HepG2 (cell line): ENCODE data around the gene MT1M. TPM values are rescaled to one million over a fixed set of nuclear protein-coding genes. Genes with fewer than 3 reads are reported as not detected.

ENCODE experiments used
- ARHGAP35 ChIP-seq: sonication (generic); formaldehyde crosslinking; IDR thresholded peaks from 2 replicates; pipeline ENCODE4 v1.9.0; 2022; ENCODE audit warnings: mild to moderate bottlenecking, inconsistent platforms, moderate library complexity, missing genetic modification reagents, borderline replicate concordance
- ASH2L ChIP-seq: fragments of 300-600, 200-600 bp; sonication (generic); IDR thresholded peaks from 2 replicates; pipeline ENCODE4 v1.7.0; 2017; ENCODE audit warnings: low read depth, mild to moderate bottlenecking, moderate library complexity, mixed read lengths, low read length; ENCODE audit not compliant: insufficient read length
- CREM ChIP-seq, 2 experiments: sonication (generic) in 1 of 2; formaldehyde crosslinking in 1 of 2; IDR thresholded peaks; 2 replicates each; pipeline versions ENCODE4 v1.4.0 to v1.6.1; 2016 to 2020; ENCODE audit warnings: antibody characterized with exemption in 1 of 2, mild to moderate bottlenecking in 1 of 2, missing genetic modification reagents in 1 of 2
- HNRNPLL ChIP-seq: fragments of 200-400 bp; formaldehyde crosslinking; IDR thresholded peaks from 2 replicates; pipeline ENCODE4 v1.6.1; 2017; ENCODE audit warnings: mild to moderate bottlenecking, low read depth, low read length; ENCODE audit not compliant: poor library complexity, severe bottlenecking
- MLXIP ChIP-seq: sonication (generic); formaldehyde crosslinking; IDR thresholded peaks from 2 replicates; pipeline ENCODE4 v1.9.0; 2021; ENCODE audit warnings: missing genetic modification reagents, borderline replicate concordance
- TRIM24 ChIP-seq: sonication (generic); formaldehyde crosslinking; IDR thresholded peaks from 2 replicates; pipeline ENCODE4 v1.8.0; 2022; ENCODE audit warnings: mild to moderate bottlenecking, missing genetic modification reagents
- ZBTB2 ChIP-seq: sonication (generic); formaldehyde crosslinking; IDR thresholded peaks from 2 replicates; pipeline ENCODE4 v1.8.0; 2022; ENCODE audit warnings: low read depth, missing genetic modification reagents
- ZBTB38 ChIP-seq: sonication (generic); formaldehyde crosslinking; IDR thresholded peaks from 2 replicates; pipeline ENCODE4 v1.5.1; 2020; ENCODE audit warnings: mild to moderate bottlenecking, missing genetic modification reagents
- ZNF18 ChIP-seq: sonication (generic); formaldehyde crosslinking; IDR thresholded peaks from 2 replicates; pipeline ENCODE4 v1.8.0; 2022; ENCODE audit warnings: mild to moderate bottlenecking, missing genetic modification reagents; ENCODE audit not compliant: insufficient replicate concordance
- ZNF280B ChIP-seq: sonication (generic); formaldehyde crosslinking; IDR thresholded peaks from 2 replicates; pipeline ENCODE4 v1.5.0; 2020; ENCODE audit warnings: missing genetic modification reagents, mild to moderate bottlenecking, borderline replicate concordance
- ZNF337 ChIP-seq: sonication (generic); formaldehyde crosslinking; IDR thresholded peaks from 2 replicates; pipeline ENCODE4 v1.5.1; 2020; ENCODE audit warnings: missing genetic modification reagents, low read depth, mild to moderate bottlenecking, borderline replicate concordance
- ZNF749 ChIP-seq: sonication (generic); formaldehyde crosslinking; IDR thresholded peaks from 2 replicates; pipeline ENCODE4 v1.8.0; 2022; ENCODE audit warnings: mild to moderate bottlenecking, missing genetic modification reagents, moderate library complexity, borderline replicate concordance
- ZNF768 ChIP-seq: sonication (generic); formaldehyde crosslinking; IDR thresholded peaks from 2 replicates; pipeline ENCODE4 v1.4.0; 2020; ENCODE audit warnings: missing genetic modification reagents
- ZNF772 ChIP-seq: sonication (generic); formaldehyde crosslinking; IDR thresholded peaks from 2 replicates; pipeline ENCODE4 v1.5.0; 2020; ENCODE audit warnings: mild to moderate bottlenecking, missing genetic modification reagents
- ZNF792 ChIP-seq: IDR thresholded peaks from 2 replicates; pipeline ENCODE4 v1.6.1; 2016
- ZNF800 ChIP-seq: sonication (generic); formaldehyde crosslinking; IDR thresholded peaks from 2 replicates; pipeline ENCODE4 v1.4.0; 2020; ENCODE audit warnings: missing genetic modification reagents
- ZNF891 ChIP-seq: sonication (generic); formaldehyde crosslinking; IDR thresholded peaks from 2 replicates; pipeline ENCODE4 v1.5.0; 2020; ENCODE audit warnings: mild to moderate bottlenecking, missing genetic modification reagents
- ZSCAN30 ChIP-seq: sonication (generic); formaldehyde crosslinking; IDR thresholded peaks from 2 replicates; pipeline ENCODE4 v1.5.0; 2020; ENCODE audit warnings: mild to moderate bottlenecking, missing genetic modification reagents
- polyA plus RNA-seq, 8 experiments: library from polyadenylated mRNA; depleted of rRNA in 3 of 8; stranded (reverse) in 7 of 8; unstranded in 1 of 8; fragments of >200 nt; fragmentation: Illumina TruSeq in 4 of 8; extraction: Trizol in 4 of 8; gene quantifications; 2 replicates each; pipeline versions ENCODE4 v1.2.1 to v1.2.3, GENCODE V29; 2011 to 2016; ENCODE audit warnings: low read depth in 4 of 8, missing spikeins in 1 of 8, mixed read lengths in 1 of 8; ENCODE audit not compliant: insufficient read depth in 1 of 8
- total RNA-seq, 5 experiments: library from RNA; depleted of rRNA; stranded (reverse); fragments of >200 nt; fragmentation: Illumina TruSeq; extraction: Trizol; gene quantifications; 2 replicates each; pipeline ENCODE4 v1.2.3, GENCODE V29; 2016; ENCODE audit warnings: low read depth in 1 of 5

Gene MT1M
- total and polyA plus RNA-seq, 2 of the 13 experiments (the other 11 are each of a cell fraction or from before 2014, with no cell fraction given): 4.6 TPM; not detected in 1

- TF ChIP-seq ZBTB2 (no peak), ZBTB38 (CRISPR knock-in tag) (peak; percentile 94), ZNF792 (CRISPR knock-in tag) (peak; percentile 65), ZNF891 (CRISPR knock-in tag) (peak; percentile 84), ZSCAN30 (CRISPR knock-in tag) (no peak), TRIM24 (CRISPR knock-in tag) (no peak), MLXIP (CRISPR knock-in tag) (no peak), CREM (IDR thresholded peaks at IDR 0.05) (no peak), CREM (CRISPR knock-in tag; IDR thresholded peaks at IDR 0.05) (no peak), ZNF768 (CRISPR knock-in tag) (peak; percentile 92), ZNF749 (CRISPR knock-in tag) (0 out of 2 replicates have a peak, but pooled peaks have one; percentile 47), ZNF800 (CRISPR knock-in tag) (peak; percentile 98), ZNF280B (CRISPR knock-in tag) (0 out of 2 replicates have a peak, but pooled peaks have one; percentile 38), ZNF772 (CRISPR knock-in tag) (0 out of 2 replicates have a peak, but pooled peaks have one; percentile 52), ZNF337 (CRISPR knock-in tag) (peak; percentile 39; the same call in 1 of the 2 replicates), ARHGAP35 (CRISPR knock-in tag) (no peak; the same call in 1 of the 2 replicates), ZNF18 (CRISPR knock-in tag) (peak; percentile 25), HNRNPLL (peak; percentile 95), ASH2L (peak; percentile 55)
Measured at GRCh38 chr16:56625140-56625942, 7.1 kb upstream of the MT1M start, which contains the start of gene MT1E (continued).
